GM12801 (cell line): ENCODE measurements around the gene FBN2.

Source experiments
- CTCF ChIP-seq: IDR thresholded peaks from one replicate; pipeline ENCODE4 v1.5.1; 2011; ENCODE audit warnings: control low read depth; ENCODE audit not compliant: insufficient read length; ENCODE audit errors: extremely low read depth

Gene FBN2

GRCh38 chr5:128541385-128541784 is 3.3 kb upstream of the FBN2 start:
- no peak for TF ChIP-seq CTCF

- TF ChIP-seq CTCF = no peak
Measured at GRCh38 chr5:128539038-128539429, 989 bp upstream of the FBN2 start.

GRCh38 chr5:128538250-128539037 is 399 bp upstream of the FBN2 start:
- no peak for TF ChIP-seq CTCF

- TF ChIP-seq CTCF = no peak
Measured at GRCh38 chr5:128537221-128537999, 635 bp downstream of the FBN2 start.

- TF ChIP-seq CTCF = no peak
Measured at GRCh38 chr5:128536254-128537220, 1.5 kb downstream of the FBN2 start.

- TF ChIP-seq CTCF = no peak
Measured at GRCh38 chr5:128535251-128535650, 2.8 kb downstream of the FBN2 start.

GRCh38 chr5:128534726-128535125 is 3.3 kb downstream of the FBN2 start:
- no peak for TF ChIP-seq CTCF
